Measurements from ENCODE around the gene MGMT.

Gene MGMT

GRCh38 chr10:129486805-129487204 lies 19.8 kb downstream of the MGMT start:
- DNase-seq (ENCODE audit: low read depth) = no peak

GRCh38 chr10:129491123-129491734 lies 24.2 kb downstream of the MGMT start:
- DNase-seq (ENCODE audit: low read depth) = no peak
- no peak overlapping the region for H3K4me3 ChIP-seq (ENCODE audit: low read depth, low read length)
- TF ChIP-seq CTCF (IDR thresholded peaks at IDR 0.05; ENCODE audit: control insufficient read depth, extremely low read depth, insufficient read depth) = no peak

More at GRCh38 chr10:129486805-129487204, 19.8 kb downstream of the MGMT start:
- TF ChIP-seq CTCF (IDR thresholded peaks at IDR 0.05; ENCODE audit: control insufficient read depth, extremely low read depth, insufficient read depth) = no peak
- H3K4me3 ChIP-seq (ENCODE audit: low read depth, low read length) = no peak overlapping the region

- DNase-seq (ENCODE audit: low read depth) = no peak
- TF ChIP-seq CTCF (IDR thresholded peaks at IDR 0.05; ENCODE audit: control insufficient read depth, extremely low read depth, insufficient read depth) = no peak
- no peak overlapping the region for H3K4me3 ChIP-seq (ENCODE audit: low read depth, low read length)
Measured at GRCh38 chr10:129494176-129494575, 27.1 kb downstream of the MGMT start.

GRCh38 chr10:129494740-129495139 lies 27.7 kb downstream of the MGMT start:
- no peak for DNase-seq (ENCODE audit: low read depth)
- no peak overlapping the region for H3K4me3 ChIP-seq (ENCODE audit: low read depth, low read length)
- no peak for TF ChIP-seq CTCF (IDR thresholded peaks at IDR 0.05; ENCODE audit: control insufficient read depth, extremely low read depth, insufficient read depth)

GRCh38 chr10:129495256-129495655 lies 28.2 kb downstream of the MGMT start:
- no peak for TF ChIP-seq CTCF (IDR thresholded peaks at IDR 0.05; ENCODE audit: control insufficient read depth, extremely low read depth, insufficient read depth)
- no peak for DNase-seq (ENCODE audit: low read depth)
- H3K4me3 ChIP-seq (ENCODE audit: low read depth, low read length) = no peak overlapping the region

GRCh38 chr10:129495698-129496097 lies 28.7 kb downstream of the MGMT start:
- no peak for DNase-seq (ENCODE audit: low read depth)
- H3K4me3 ChIP-seq (ENCODE audit: low read depth, low read length) = no peak overlapping the region

More at GRCh38 chr10:129495698-129496097, 28.7 kb downstream of the MGMT start:
- TF ChIP-seq CTCF (IDR thresholded peaks at IDR 0.05; ENCODE audit: control insufficient read depth, extremely low read depth, insufficient read depth) = no peak
